HFFc6 (cell line): ENCODE data around the gene ZNF200. TPM values are rescaled to one million over a fixed set of nuclear protein-coding genes. Genes with fewer than 3 reads are reported as not detected.

ENCODE experiments used
- DNase-seq: peaks from one replicate; pipeline ENCODE4 v3.0.0-alpha.2; 2018
- H3K27ac Mint-ChIP-seq: 2 replicates; pipeline ENCODE4 v1.8.0; 2020; ENCODE audit warnings: mild to moderate bottlenecking, mixed read lengths
- H3K27me3 Mint-ChIP-seq: 2 replicates; pipeline ENCODE4 v1.8.0; 2021; ENCODE audit warnings: mild to moderate bottlenecking, moderate library complexity, mixed read lengths; ENCODE audit not compliant: insufficient read depth
- H3K36me3 Mint-ChIP-seq: 2 replicates; pipeline ENCODE4 v1.8.0; 2021; ENCODE audit warnings: low read depth, mixed read lengths
- H3K4me1 Mint-ChIP-seq: 2 replicates; pipeline ENCODE4 v1.8.0; 2020; ENCODE audit warnings: low read depth, mixed read lengths
- H3K4me3 Mint-ChIP-seq: 2 replicates; pipeline ENCODE4 v1.8.0; 2020; ENCODE audit warnings: mild to moderate bottlenecking, moderate library complexity, mixed read lengths
- H3K9me3 Mint-ChIP-seq: 2 replicates; pipeline ENCODE4 v1.8.0; 2020; ENCODE audit warnings: mild to moderate bottlenecking, mixed read lengths
- CTCF ChIP-seq: fragments of 200-600 bp; sonication (generic); IDR thresholded peaks from 2 replicates; pipeline ENCODE4 v1.5.0; 2021; ENCODE audit warnings: antibody characterized with exemption, mild to moderate bottlenecking
- total RNA-seq, 6 experiments: library from RNA; stranded (reverse); fragmentation: NEBNext Ultra II Directional; extraction: Animal tissue kit (Norgen Biotek cat#: 25700); gene quantifications; 2 replicates in 1 of 6; 3 replicates in 5 of 6; pipeline ENCODE4 v1.2.3, GENCODE V29; 2021

ZNF200 gene
- total RNA-seq, 6 experiments from 2014 or later: 5.1 to 6.3 (median 5.7) TPM

DNA sequence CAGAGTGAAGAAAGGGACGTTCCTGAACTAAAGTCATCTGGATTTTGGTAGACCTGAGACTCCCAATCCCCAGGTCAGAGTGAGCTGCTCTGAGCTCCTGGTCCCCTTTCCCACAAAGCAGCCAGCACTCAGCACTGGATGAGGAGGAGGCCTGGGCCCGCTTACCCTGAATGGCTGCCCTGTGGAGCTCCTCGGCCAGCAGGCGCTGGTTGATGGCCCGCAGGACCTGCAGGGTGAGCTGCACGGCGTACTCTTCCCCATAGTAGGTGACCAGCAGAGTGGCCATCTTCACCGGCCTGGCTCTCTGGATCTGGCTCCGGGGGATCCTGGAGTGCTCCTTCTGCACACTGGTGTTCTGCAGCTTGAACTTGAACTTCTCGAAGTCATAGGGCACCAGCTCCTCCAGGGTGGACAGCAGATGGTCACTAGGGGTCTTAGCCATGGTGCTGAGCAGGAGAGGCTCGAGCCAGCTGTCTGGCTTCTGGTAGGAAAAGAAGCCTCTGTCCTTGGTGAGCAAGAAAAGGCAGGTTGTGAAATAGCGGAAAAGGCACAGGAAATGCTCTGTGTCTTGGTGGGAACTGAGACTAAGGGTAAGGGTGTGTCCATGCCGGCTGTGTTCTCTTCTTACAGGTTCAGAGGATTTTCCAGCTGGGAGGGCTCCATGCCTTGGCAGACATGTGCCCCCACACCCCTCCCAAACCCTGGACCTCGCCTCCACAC is 21.3 kb upstream of the ZNF200 start, which contains the start of gene MEFV:
MEFV (minus strand) TSS at position 488 of the 720 bp plus-strand sequence; CDS start at position 442, 46 bp downstream.
- Mint-ChIP-seq H3K36me3 (no peaks in the 10 kb centered on the region), H3K27ac (no peak within 1 kb of the TSS), H3K4me3 (no peak within 1 kb of the TSS), H3K4me1 (no peaks in the 10 kb centered on the region), H3K27me3 (peaks cover 9% of the 10 kb centered on the region), H3K9me3 (no peaks in the 10 kb centered on the region)
- no peak for DNase-seq
- no peak for TF ChIP-seq CTCF

DNA sequence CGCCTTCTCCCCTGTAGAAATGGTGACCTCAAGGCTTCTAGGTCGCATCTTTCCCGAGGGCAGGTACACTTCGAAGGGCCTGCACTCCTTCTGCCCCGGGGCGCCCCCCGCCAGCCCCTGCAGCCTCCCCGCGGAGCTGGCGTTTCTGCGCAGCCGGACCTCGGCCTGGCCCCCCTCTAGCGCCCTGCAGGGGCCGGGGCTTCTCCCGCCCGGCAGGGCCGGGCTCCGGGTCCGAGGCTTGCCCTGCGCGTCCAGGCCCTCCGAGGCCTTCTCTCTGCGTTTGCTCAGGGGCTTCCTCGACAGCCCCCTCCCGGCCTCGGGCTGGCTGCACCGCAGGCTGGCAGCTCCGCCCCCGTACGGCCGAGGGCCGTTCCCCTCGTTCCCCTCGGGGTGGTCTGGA is 19.4 kb upstream of the ZNF200 start:
- Mint-ChIP-seq H3K9me3 (no peaks in the 10 kb centered on the region), H3K27ac (no peak overlapping the region), H3K36me3 (no peaks in the 10 kb centered on the region), H3K27me3 (peaks cover 15% of the 10 kb centered on the region), H3K4me1 (no peaks in the 10 kb centered on the region), H3K4me3 (no peak overlapping the region)
- TF ChIP-seq CTCF: no peak
- no peak for DNase-seq

- no peak for TF ChIP-seq CTCF
- Mint-ChIP-seq H3K36me3 (no peaks in the 10 kb centered on the region), H3K4me1 (no peaks in the 10 kb centered on the region), H3K27ac (no peak overlapping the region), H3K9me3 (no peaks in the 10 kb centered on the region), H3K4me3 (no peak overlapping the region), H3K27me3 (peaks cover 28% of the 10 kb centered on the region)
- no peak for DNase-seq
Observed at GRCh38 chr16:3252967-3253366, 18.0 kb upstream of the ZNF200 start.

GRCh38 chr16:3249451-3249850 is 14.5 kb upstream of the ZNF200 start:
- no peak overlapping the region for H3K27ac Mint-ChIP-seq
- H3K9me3 Mint-ChIP-seq: no peaks in the 10 kb centered on the region
- no peak for DNase-seq
- H3K4me3 Mint-ChIP-seq: no peak overlapping the region
- H3K36me3 Mint-ChIP-seq: no peaks in the 10 kb centered on the region
- no peaks in the 10 kb centered on the region for H3K4me1 Mint-ChIP-seq
- no peak for TF ChIP-seq CTCF
- peaks cover 43% of the 10 kb centered on the region for H3K27me3 Mint-ChIP-seq

- TF ChIP-seq CTCF: no peak
- Mint-ChIP-seq H3K4me3 (no peak overlapping the region), H3K9me3 (no peaks in the 10 kb centered on the region), H3K36me3 (no peaks in the 10 kb centered on the region), H3K27ac (no peak overlapping the region), H3K4me1 (no peaks in the 10 kb centered on the region), H3K27me3 (peaks cover 47% of the 10 kb centered on the region)
- no peak for DNase-seq
Observed at GRCh38 chr16:3249020-3249419, 14.1 kb upstream of the ZNF200 start.
